Common myeloid progenitor, CD34-positive (primary cell): Measurements from ENCODE around the gene CD164L2.
"Not testable (repeated sequence)": the region's sequence is repeated elsewhere in the genome, so short reads cannot be mapped to it uniquely, and the experiment has no call there.

Experiments
- CTCF ChIA-PET: fragments of 350-600 bp; sonication (Branson Sonifier 250); formaldehyde crosslinking; loops from one replicate; lab custom pipeline; 2021; ENCODE audit warnings: antibody characterized with exemption; lab: Charles Lee
- POLR2A ChIA-PET: fragments of 350-600 bp; sonication (Branson Sonifier 250); formaldehyde crosslinking; loops from one replicate; lab custom pipeline; 2021; ENCODE audit warnings: antibody characterized with exemption; lab: Charles Lee
- DNase-seq, 3 donors: peaks; one replicate each; pipeline versions ENCODE4 v3.0.0 to v3.0.0-alpha.2; 2013
- H3K27ac ChIP-seq, 2 experiments: 1 replicate in 1 of 2; 2 replicates in 1 of 2; pipeline ENCODE4 v1.7.0; 2013; ENCODE audit warnings: inconsistent platforms in 2 of 2, low read length in 2 of 2, mild to moderate bottlenecking in 2 of 2, low read depth in 1 of 2, moderate library complexity in 1 of 2; ENCODE audit not compliant: severe bottlenecking in 2 of 2, insufficient read depth in 1 of 2, poor library complexity in 1 of 2
- H3K27me3 ChIP-seq, 5 experiments: replicated peaks in 2 of 5; 1 replicate in 3 of 5; 2 replicates in 2 of 5; pipeline versions ENCODE4 v1.6.1 to v1.7.0; 2013; ENCODE audit warnings: low read length in 4 of 5, mild to moderate bottlenecking in 2 of 5, moderate library complexity in 2 of 5, inconsistent platforms in 1 of 5; ENCODE audit not compliant: insufficient read depth in 5 of 5, control insufficient read depth in 4 of 5
- H3K36me3 ChIP-seq, 4 experiments: 1 replicate in 2 of 4; 2 replicates in 2 of 4; pipeline versions ENCODE4 v1.6.1 to v1.7.0; 2013; ENCODE audit warnings: low read length in 3 of 4, control low read depth in 1 of 4, mild to moderate bottlenecking in 1 of 4; ENCODE audit not compliant: control insufficient read depth in 4 of 4, insufficient read depth in 4 of 4
- H3K4me1 ChIP-seq, 4 experiments: 1 replicate in 3 of 4; 2 replicates in 1 of 4; pipeline versions ENCODE4 v1.6.1 to v1.7.1; 2013; ENCODE audit warnings: low read length in 3 of 4, mild to moderate bottlenecking in 3 of 4, control low read depth in 1 of 4, inconsistent platforms in 1 of 4, moderate library complexity in 1 of 4; ENCODE audit not compliant: control insufficient read depth in 4 of 4, insufficient read depth in 4 of 4; ENCODE audit errors: control extremely low read depth in 1 of 4
- H3K4me3 ChIP-seq, 7 experiments: 1 replicate in 4 of 7; 2 replicates in 3 of 7; pipeline versions ENCODE4 v1.5.1 to v1.7.0; 2013; ENCODE audit warnings: mild to moderate bottlenecking in 7 of 7, low read length in 6 of 7, moderate library complexity in 6 of 7, inconsistent platforms in 2 of 7, low read depth in 2 of 7, control low read depth in 1 of 7; ENCODE audit not compliant: insufficient read depth in 4 of 7, control insufficient read depth in 1 of 7; ENCODE audit errors: extremely low read depth in 1 of 7
- H3K9me3 ChIP-seq, 5 experiments: 1 replicate in 4 of 5; 2 replicates in 1 of 5; pipeline versions ENCODE4 v1.6.1 to v1.7.1; 2013; ENCODE audit warnings: low read length in 4 of 5, mild to moderate bottlenecking in 2 of 5, inconsistent platforms in 1 of 5, low read depth in 1 of 5, moderate library complexity in 1 of 5; ENCODE audit not compliant: control insufficient read depth in 4 of 5, insufficient read depth in 2 of 5; ENCODE audit errors: control extremely low read depth in 1 of 5
- WGBS: methylation state at CpG from one replicate; pipeline ENCODE4 v1.1.5; 2013; ENCODE audit not compliant: insufficient coverage; 5-methylcytosine and 5-hydroxymethylcytosine counted together

CD164L2 gene

GRCh38 chr1:27391511-27392095 lies 8.5 kb upstream of the CD164L2 start:
- peak in 2 of 3 donors; percentile 64 to 67 for DNase-seq
- Histone ChIP-seq H3K36me3 (no peaks in the 10 kb centered on the region), H3K9me3 (no peaks in the 10 kb centered on the region), H3K4me1 (peaks cover 2 to 24% (median 18%) of the 10 kb centered on the region in 4 experiments), H3K27ac (no peak overlapping the region), H3K4me3 (peak overlapping the region in 5 of 7 experiments; percentile 39 to 78 (median 72)), H3K27me3 (peaks cover 0 to 2% (median 0%) of the 10 kb centered on the region in 5 experiments)
- CTCF ChIA-PET = interaction anchor here (0.7 to 10.9 kb wide), 14 partner anchors 10 to 291 kb away, joined by 3 to 166 read pairs (median 6); partner anchors contain the start of gene MAP3K6
- 17% methylated on average over 12 of the region's 13 CpGs for WGBS
- POLR2A ChIA-PET = interaction anchor here (0.7 kb wide), 1 partner anchor 91 kb away, joined by 3 read pairs; no protein-coding TSS in a partner anchor

DNA sequence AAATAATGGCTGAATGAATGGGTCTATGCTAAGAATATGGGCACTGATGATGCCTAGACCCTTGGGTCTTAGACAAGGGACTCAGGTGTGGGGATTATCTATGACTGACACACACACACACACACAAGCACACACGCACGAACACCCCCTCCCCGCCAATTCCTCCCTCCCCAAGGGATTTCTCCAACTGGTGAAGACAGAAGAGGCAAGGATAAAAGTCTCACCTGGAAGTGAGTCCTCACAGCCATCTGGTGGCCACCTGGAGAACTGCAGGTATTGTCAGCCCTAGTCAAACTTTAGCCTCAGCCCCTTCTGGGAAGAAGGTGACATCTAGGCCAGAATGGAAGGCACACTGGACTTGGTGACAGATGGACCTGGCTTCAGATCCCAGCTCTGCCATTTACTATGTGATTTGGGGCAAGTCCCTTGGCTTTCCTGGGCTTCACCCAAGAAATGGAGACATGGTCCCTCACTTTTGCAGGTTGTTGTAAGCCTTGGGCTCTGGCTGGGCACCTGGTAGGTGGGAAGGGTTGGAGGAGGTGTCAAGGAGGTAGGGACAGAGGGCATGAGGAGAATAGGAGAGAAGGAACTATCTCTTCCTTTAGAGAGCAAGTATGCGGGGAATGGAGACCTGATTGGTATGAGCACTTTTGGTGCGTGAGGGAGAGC lies 5.3 kb upstream of the CD164L2 start:
- peaks cover 0 to 2% (median 0%) of the 10 kb centered on the region in 5 experiments for H3K27me3 ChIP-seq
- ChIA-PET CTCF (interaction anchor here (0.9 to 10.9 kb wide), 16 partner anchors 12 to 90 kb away, joined by 3 to 166 read pairs (median 5); partner anchors contain the start of gene MAP3K6), POLR2A (no interaction called here)
- peaks cover 2 to 25% (median 20%) of the 10 kb centered on the region in 4 experiments for H3K4me1 ChIP-seq
- no peak overlapping the region for H3K27ac ChIP-seq
- 100% methylated on average over 1 of the region's 5 CpGs for WGBS
- DNase-seq = peak; percentile 42 to 60 (median 54)
- no peaks in the 10 kb centered on the region for H3K36me3 ChIP-seq
- H3K9me3 ChIP-seq = no peaks in the 10 kb centered on the region
- H3K4me3 ChIP-seq = no peak overlapping the region

GRCh38 chr1:27384797-27385196 lies 1.7 kb upstream of the CD164L2 start:
- DNase-seq, H3K27ac ChIP-seq, H3K9me3 ChIP-seq, POLR2A ChIA-PET, H3K36me3 ChIP-seq, H3K27me3 ChIP-seq, H3K4me3 ChIP-seq, H3K4me1 ChIP-seq: not testable (repeated sequence)
- no CpG with 5 or more reads among the region's 3 CpGs for WGBS
- CTCF ChIA-PET = interaction anchor here (1.0 to 10.9 kb wide), 8 partner anchors 10 to 282 kb away, joined by 3 to 166 read pairs (median 5); partner anchors contain the start of gene SYTL1

DNA sequence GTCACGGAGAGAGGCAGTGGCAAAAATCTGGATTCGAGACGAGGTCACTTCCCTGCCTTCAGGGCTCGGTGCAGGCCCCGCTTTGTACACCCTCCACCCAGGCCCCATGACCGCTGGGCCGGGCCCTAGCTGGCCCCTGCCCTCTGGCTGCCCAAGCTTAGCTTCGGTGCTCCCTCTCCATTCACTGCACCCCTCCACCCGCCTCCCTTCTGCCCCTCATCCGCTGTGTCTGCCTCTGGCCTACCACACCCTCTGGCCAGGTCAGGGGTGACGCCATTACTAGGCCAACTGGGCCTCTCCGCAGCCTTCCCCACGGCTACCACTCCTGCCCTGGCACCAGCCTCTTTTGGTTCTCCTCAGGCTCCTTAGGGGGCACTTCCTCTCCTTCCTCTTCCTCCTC lies 528 bp upstream of the CD164L2 start:
- ChIA-PET POLR2A (no interaction called here), CTCF (interaction anchor here (0.9 to 10.9 kb wide), 9 partner anchors 8 to 281 kb away, joined by 3 to 166 read pairs (median 6); partner anchors contain the start of genes MAP3K6 and SYTL1)
- peaks cover 0 to 4% (median 0%) of the 10 kb centered on the region in 5 experiments for H3K27me3 ChIP-seq
- no peaks in the 10 kb centered on the region for H3K36me3 ChIP-seq
- 86% methylated on average over 13 of the region's 13 CpGs for WGBS
- no peak overlapping the region for H3K27ac ChIP-seq
- no peak overlapping the region for H3K4me3 ChIP-seq
- no peaks in the 10 kb centered on the region for H3K9me3 ChIP-seq
- no peak for DNase-seq
- peaks cover 0 to 7% (median 5%) of the 10 kb centered on the region in 4 experiments for H3K4me1 ChIP-seq

GRCh38 chr1:27381969-27382762 lies 967 bp downstream of the CD164L2 start:
- POLR2A ChIA-PET = no interaction called here
- Histone ChIP-seq H3K27ac (no peak overlapping the region), H3K4me1 (peaks cover 0 to 7% (median 5%) of the 10 kb centered on the region in 4 experiments), H3K36me3 (no peaks in the 10 kb centered on the region), H3K27me3 (peaks cover 0 to 4% (median 0%) of the 10 kb centered on the region in 5 experiments), H3K9me3 (no peaks in the 10 kb centered on the region), H3K4me3 (no peak overlapping the region)
- CTCF ChIA-PET = interaction anchor here (0.6 to 10.9 kb wide), 7 partner anchors 8 to 84 kb away, joined by 3 to 166 read pairs (median 8); partner anchors contain the start of gene MAP3K6
- no peak for DNase-seq
- WGBS = 80% methylated on average over 5 of the region's 18 CpGs

DNA sequence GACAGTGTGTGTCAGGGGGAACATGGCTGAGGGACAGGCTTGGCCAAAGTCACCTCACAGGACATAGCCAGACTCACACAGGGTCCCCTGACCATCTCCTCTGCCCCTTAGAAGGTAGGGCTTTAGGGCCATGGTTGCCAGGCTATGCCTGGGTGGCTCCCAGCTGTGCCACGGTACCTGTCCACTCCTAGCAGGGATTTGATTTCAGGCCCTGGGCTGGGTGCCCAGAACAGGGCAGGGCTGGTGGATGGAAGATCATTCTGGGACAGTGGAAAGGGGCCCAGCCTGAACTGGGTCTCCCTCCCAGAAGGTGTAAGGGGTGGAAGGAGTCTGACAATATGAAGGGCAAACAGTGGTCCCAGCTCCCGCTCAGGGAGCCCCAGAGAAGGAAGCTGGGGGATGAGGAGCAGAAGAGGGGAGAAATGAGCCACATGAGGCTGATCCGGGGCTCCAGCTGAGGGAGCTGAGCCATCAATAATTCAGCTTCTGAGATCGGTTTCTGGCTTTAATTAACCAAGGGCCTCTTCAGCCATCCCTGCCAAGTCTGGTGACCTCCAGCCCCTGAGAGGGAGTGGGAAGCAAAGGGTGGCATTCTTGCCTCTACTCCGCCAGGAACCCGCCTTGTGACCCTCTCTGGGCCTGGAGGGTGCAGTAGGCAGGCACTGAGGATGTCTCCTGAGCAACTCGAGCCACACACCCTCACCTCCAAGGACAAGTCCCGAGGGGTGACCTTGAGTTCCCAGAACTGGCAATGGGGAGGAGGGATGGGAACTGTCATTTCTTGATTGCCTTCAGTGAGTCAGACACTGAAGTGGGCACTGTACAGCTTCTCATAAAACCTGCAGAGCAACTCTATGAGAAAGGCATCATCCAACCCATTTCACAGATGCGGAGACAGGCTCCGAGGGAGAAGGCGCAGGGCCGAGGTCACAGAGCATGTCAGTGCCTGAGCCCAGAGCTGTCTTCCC lies 2.1 kb downstream of the CD164L2 start:
- WGBS = 95% methylated on average over 11 of the region's 12 CpGs
- peaks cover 0 to 7% (median 5%) of the 10 kb centered on the region in 4 experiments for H3K4me1 ChIP-seq

More for the DNA sequence above, 2.1 kb downstream of the CD164L2 start:
- H3K27ac ChIP-seq = no peak overlapping the region
- H3K9me3 ChIP-seq = no peaks in the 10 kb centered on the region
- ChIA-PET POLR2A (interaction anchor here (0.6 kb wide), 1 partner anchor 395 kb away, joined by 4 read pairs; no protein-coding TSS in a partner anchor), CTCF (interaction anchor here (0.6 to 10.9 kb wide), 7 partner anchors 12 to 83 kb away, joined by 3 to 166 read pairs (median 6); partner anchors contain the start of gene MAP3K6)
- no peak overlapping the region for H3K4me3 ChIP-seq
- DNase-seq = no peak
- no peaks in the 10 kb centered on the region for H3K36me3 ChIP-seq
- H3K27me3 ChIP-seq = peaks cover 0 to 1% (median 0%) of the 10 kb centered on the region in 5 experiments
